DND-41 (cell line): ENCODE data around the gene ATP6V1C2.
"Not testable (repeated sequence)": the region's sequence is repeated elsewhere in the genome, so short reads cannot be mapped to it uniquely, and the experiment has no call there.

Experiments
- ATAC-seq: fragments of 200-7000 bp; cut with Tn5 transposase; 3 replicates; pipeline ENCODE4 v1.9.1; 2021; ENCODE audit warnings: low read depth; ENCODE audit not compliant: insufficient read depth
- DNase-seq: peaks from one replicate; pipeline ENCODE4 v3.0.0-alpha.2; 2020
- H2AFZ ChIP-seq: 2 replicates; pipeline ENCODE4 v1.6.0; 2012; ENCODE audit warnings: low read depth, low read length
- H3K27ac ChIP-seq: 2 replicates; pipeline ENCODE4 v1.5.1; 2012; ENCODE audit warnings: low read length, inconsistent platforms
- H3K27me3 ChIP-seq: fragments of 200-600 bp; sonication (generic); 2 replicates; pipeline ENCODE4 v1.6.0; 2012; ENCODE audit warnings: low read length, mild to moderate bottlenecking, inconsistent platforms; ENCODE audit not compliant: insufficient read depth, poor library complexity
- H3K36me3 ChIP-seq: 2 replicates; pipeline ENCODE4 v1.5.1; 2012; ENCODE audit warnings: low read length, inconsistent platforms; ENCODE audit not compliant: insufficient read depth
- H3K4me1 ChIP-seq: 2 replicates; pipeline ENCODE4 v1.5.1; 2012; ENCODE audit warnings: mild to moderate bottlenecking, low read length; ENCODE audit not compliant: insufficient read depth
- H3K4me2 ChIP-seq: 2 replicates; pipeline ENCODE4 v1.6.0; 2012; ENCODE audit warnings: mild to moderate bottlenecking, moderate library complexity, low read length, inconsistent platforms; ENCODE audit not compliant: insufficient read depth
- H3K4me3 ChIP-seq, 2 experiments: fragments of 200-600 bp in 1 of 2; shearing (Covaris generic) in 1 of 2; 2 replicates each; pipeline ENCODE4 v1.5.1; 2012 to 2016; ENCODE audit warnings: inconsistent platforms in 2 of 2, low read length in 2 of 2, mild to moderate bottlenecking in 2 of 2, low read depth in 1 of 2, moderate library complexity in 1 of 2
- H3K79me2 ChIP-seq: 2 replicates; pipeline ENCODE4 v1.6.0; 2012; ENCODE audit warnings: low read length, inconsistent platforms; ENCODE audit not compliant: insufficient read depth
- H3K9ac ChIP-seq: 2 replicates; pipeline ENCODE4 v1.6.0; 2012; ENCODE audit warnings: low read depth, mild to moderate bottlenecking, inconsistent platforms, low read length, moderate library complexity
- H3K9me3 ChIP-seq: 2 replicates; pipeline ENCODE4 v1.5.1; 2012; ENCODE audit warnings: low read length, moderate library complexity, mild to moderate bottlenecking, inconsistent platforms; ENCODE audit not compliant: insufficient read depth, severe bottlenecking
- H4K20me1 ChIP-seq: 2 replicates; pipeline ENCODE4 v1.6.0; 2012; ENCODE audit warnings: low read length; ENCODE audit not compliant: insufficient read depth
- EZH2 ChIP-seq: IDR thresholded peaks from 3 replicates; pipeline ENCODE4 v1.6.1; 2012; ENCODE audit warnings: borderline replicate concordance, low read depth, mild to moderate bottlenecking, moderate library complexity, low read length, inconsistent platforms; ENCODE audit not compliant: severe bottlenecking
- TF ChIP-seq, protein P1 (sequence below): IDR thresholded peaks from 2 replicates; pipeline ENCODE4 v1.5.1; 2012; ENCODE audit warnings: borderline replicate concordance, low read length, moderate library complexity, mild to moderate bottlenecking; ENCODE audit not compliant: poor library complexity, severe bottlenecking; ENCODE audit errors: extremely low read depth

ATP6V1C2 gene

GRCh38 chr2:10779776-10780490 is 58.5 kb downstream of the ATP6V1C2 start:
- H3K27ac ChIP-seq: no peak overlapping the region
- no peak overlapping the region for H3K9ac ChIP-seq
- TF ChIP-seq, protein P1, sequence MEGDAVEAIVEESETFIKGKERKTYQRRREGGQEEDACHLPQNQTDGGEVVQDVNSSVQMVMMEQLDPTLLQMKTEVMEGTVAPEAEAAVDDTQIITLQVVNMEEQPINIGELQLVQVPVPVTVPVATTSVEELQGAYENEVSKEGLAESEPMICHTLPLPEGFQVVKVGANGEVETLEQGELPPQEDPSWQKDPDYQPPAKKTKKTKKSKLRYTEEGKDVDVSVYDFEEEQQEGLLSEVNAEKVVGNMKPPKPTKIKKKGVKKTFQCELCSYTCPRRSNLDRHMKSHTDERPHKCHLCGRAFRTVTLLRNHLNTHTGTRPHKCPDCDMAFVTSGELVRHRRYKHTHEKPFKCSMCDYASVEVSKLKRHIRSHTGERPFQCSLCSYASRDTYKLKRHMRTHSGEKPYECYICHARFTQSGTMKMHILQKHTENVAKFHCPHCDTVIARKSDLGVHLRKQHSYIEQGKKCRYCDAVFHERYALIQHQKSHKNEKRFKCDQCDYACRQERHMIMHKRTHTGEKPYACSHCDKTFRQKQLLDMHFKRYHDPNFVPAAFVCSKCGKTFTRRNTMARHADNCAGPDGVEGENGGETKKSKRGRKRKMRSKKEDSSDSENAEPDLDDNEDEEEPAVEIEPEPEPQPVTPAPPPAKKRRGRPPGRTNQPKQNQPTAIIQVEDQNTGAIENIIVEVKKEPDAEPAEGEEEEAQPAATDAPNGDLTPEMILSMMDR: no peak
- H3K4me2 ChIP-seq: no peak overlapping the region
- no peak for ATAC-seq
- no peak overlapping the region for H2AFZ ChIP-seq
- peaks cover 21% of the 10 kb centered on the region for H4K20me1 ChIP-seq
- no peaks in the 10 kb centered on the region for H3K9me3 ChIP-seq
- H3K27me3 ChIP-seq: no peaks in the 10 kb centered on the region
- H3K4me1 ChIP-seq: no peaks in the 10 kb centered on the region
- H3K79me2 ChIP-seq: no peaks in the 10 kb centered on the region
- no peak overlapping the region for H3K4me3 ChIP-seq
- H3K36me3 ChIP-seq: peaks cover 60% of the 10 kb centered on the region
- no peak for DNase-seq

DNA sequence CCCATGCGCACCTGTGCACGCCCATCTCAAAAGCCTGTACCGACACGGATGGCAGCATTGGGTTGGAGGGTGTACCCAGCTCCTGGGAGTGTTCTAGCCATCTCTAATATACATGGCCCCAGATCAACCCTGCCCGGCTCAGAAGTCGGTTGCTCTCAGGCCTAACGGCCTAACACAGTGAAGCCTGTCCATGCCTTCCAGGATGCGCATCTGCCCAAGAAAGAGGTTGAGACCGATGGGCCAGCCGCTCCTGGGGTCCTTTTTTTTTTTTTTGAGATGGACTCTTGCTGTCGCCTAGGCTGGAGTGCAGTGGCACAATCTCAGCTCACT is 59.0 kb downstream of the ATP6V1C2 start:
- Histone ChIP-seq H3K9ac (no peak overlapping the region), H3K4me3 (no peak overlapping the region), H3K79me2 (no peaks in the 10 kb centered on the region), H3K27me3 (no peaks in the 10 kb centered on the region), H3K4me1 (no peaks in the 10 kb centered on the region), H3K36me3 (peaks cover 65% of the 10 kb centered on the region), H3K9me3 (no peaks in the 10 kb centered on the region), H3K27ac (no peak overlapping the region), H2AFZ (no peak overlapping the region), H3K4me2 (no peak overlapping the region), H4K20me1 (peaks cover 18% of the 10 kb centered on the region)
- TF ChIP-seq, protein P1: no peak
- no peak for TF ChIP-seq EZH2
- DNase-seq: no peak
- no peak for ATAC-seq

GRCh38 chr2:10780821-10781220 is 59.4 kb downstream of the ATP6V1C2 start:
- not testable (repeated sequence) for H2AFZ ChIP-seq
- H4K20me1 ChIP-seq: peaks cover 14% of the 10 kb centered on the region

DNA sequence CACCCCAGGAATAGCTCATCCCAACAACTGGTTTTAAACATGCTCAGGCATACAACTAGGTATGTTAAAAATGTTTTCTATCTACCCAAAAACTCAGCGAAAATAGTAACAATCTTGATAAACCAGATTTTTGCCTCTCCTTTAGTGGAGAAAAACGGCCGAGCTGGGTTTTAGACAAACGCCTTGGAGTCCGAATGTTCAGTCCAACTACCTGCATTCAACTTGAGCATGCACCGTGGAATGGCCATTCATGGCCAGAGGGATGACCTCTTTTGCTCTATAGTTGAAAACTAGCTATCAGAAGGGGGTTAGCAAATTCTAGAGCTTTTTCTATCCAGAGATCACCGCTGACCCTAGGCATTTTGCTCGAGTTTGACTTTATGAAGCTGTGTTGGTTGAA is 60.3 kb downstream of the ATP6V1C2 start:
- Histone ChIP-seq H4K20me1 (peaks cover 14% of the 10 kb centered on the region), H2AFZ (no peak overlapping the region), H3K9ac (no peak overlapping the region), H3K27me3 (no peaks in the 10 kb centered on the region), H3K27ac (no peak overlapping the region), H3K4me2 (no peak overlapping the region), H3K4me3 (no peak overlapping the region), H3K79me2 (no peaks in the 10 kb centered on the region), H3K36me3 (peaks cover 77% of the 10 kb centered on the region), H3K4me1 (no peaks in the 10 kb centered on the region), H3K9me3 (no peaks in the 10 kb centered on the region)
- TF ChIP-seq, protein P1: no peak
- TF ChIP-seq EZH2: no peak
- no peak for DNase-seq
- ATAC-seq: no peak

More at GRCh38 chr2:10780821-10781220, 59.4 kb downstream of the ATP6V1C2 start:
- ATAC-seq, H3K27me3 ChIP-seq, DNase-seq, H3K27ac ChIP-seq, H3K9ac ChIP-seq, H3K79me2 ChIP-seq, H3K9me3 ChIP-seq, H3K4me2 ChIP-seq, H3K4me3 ChIP-seq, H3K4me1 ChIP-seq: not testable (repeated sequence)
- H3K36me3 ChIP-seq: peaks cover 69% of the 10 kb centered on the region
